Measurements from ENCODE around the gene MFN2.

- TF ChIP-seq CTCF (IDR thresholded peaks at IDR 0.05) (no peak), ZNF512 (CRISPR knock-in tag; IDR thresholded peaks at IDR 0.05; ENCODE audit: borderline replicate concordance) (no peak), MAX (CRISPR knock-in tag; IDR thresholded peaks at IDR 0.05) (no peak), ZNF121 (CRISPR knock-in tag; IDR thresholded peaks at IDR 0.05) (no peak), ATF3 (CRISPR knock-in tag; conservative IDR thresholded peaks at IDR 0.05) (no peak), CREB1 (CRISPR knock-in tag; IDR thresholded peaks at IDR 0.05) (no peak), JUN (CRISPR knock-in tag; IDR thresholded peaks at IDR 0.05) (no peak), NFATC4 (CRISPR knock-in tag; IDR thresholded peaks at IDR 0.05) (no peak)
- TF ChIP-seq, protein P1, sequence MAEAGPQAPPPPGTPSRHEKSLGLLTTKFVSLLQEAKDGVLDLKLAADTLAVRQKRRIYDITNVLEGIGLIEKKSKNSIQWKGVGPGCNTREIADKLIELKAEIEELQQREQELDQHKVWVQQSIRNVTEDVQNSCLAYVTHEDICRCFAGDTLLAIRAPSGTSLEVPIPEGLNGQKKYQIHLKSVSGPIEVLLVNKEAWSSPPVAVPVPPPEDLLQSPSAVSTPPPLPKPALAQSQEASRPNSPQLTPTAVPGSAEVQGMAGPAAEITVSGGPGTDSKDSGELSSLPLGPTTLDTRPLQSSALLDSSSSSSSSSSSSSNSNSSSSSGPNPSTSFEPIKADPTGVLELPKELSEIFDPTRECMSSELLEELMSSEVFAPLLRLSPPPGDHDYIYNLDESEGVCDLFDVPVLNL (CRISPR knock-in tag; IDR thresholded peaks at IDR 0.05; ENCODE audit: borderline replicate concordance, low read depth): no peak
- TF ChIP-seq, protein P2, sequence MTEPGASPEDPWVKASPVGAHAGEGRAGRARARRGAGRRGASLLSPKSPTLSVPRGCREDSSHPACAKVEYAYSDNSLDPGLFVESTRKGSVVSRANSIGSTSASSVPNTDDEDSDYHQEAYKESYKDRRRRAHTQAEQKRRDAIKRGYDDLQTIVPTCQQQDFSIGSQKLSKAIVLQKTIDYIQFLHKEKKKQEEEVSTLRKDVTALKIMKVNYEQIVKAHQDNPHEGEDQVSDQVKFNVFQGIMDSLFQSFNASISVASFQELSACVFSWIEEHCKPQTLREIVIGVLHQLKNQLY (CRISPR knock-in tag; IDR thresholded peaks at IDR 0.05): no peak
- TF ChIP-seq, protein P3, sequence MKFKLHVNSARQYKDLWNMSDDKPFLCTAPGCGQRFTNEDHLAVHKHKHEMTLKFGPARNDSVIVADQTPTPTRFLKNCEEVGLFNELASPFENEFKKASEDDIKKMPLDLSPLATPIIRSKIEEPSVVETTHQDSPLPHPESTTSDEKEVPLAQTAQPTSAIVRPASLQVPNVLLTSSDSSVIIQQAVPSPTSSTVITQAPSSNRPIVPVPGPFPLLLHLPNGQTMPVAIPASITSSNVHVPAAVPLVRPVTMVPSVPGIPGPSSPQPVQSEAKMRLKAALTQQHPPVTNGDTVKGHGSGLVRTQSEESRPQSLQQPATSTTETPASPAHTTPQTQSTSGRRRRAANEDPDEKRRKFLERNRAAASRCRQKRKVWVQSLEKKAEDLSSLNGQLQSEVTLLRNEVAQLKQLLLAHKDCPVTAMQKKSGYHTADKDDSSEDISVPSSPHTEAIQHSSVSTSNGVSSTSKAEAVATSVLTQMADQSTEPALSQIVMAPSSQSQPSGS (CRISPR knock-in tag; IDR thresholded peaks at IDR 0.05; ENCODE audit: borderline replicate concordance, low read depth): no peak
- TF ChIP-seq, protein P4, sequence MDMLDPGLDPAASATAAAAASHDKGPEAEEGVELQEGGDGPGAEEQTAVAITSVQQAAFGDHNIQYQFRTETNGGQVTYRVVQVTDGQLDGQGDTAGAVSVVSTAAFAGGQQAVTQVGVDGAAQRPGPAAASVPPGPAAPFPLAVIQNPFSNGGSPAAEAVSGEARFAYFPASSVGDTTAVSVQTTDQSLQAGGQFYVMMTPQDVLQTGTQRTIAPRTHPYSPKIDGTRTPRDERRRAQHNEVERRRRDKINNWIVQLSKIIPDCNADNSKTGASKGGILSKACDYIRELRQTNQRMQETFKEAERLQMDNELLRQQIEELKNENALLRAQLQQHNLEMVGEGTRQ (CRISPR knock-in tag; IDR thresholded peaks at IDR 0.05): no peak
These were observed 68.1 kb downstream of the MFN2 start for GRCh38 chr1:12048372-12048771.
